Measurements from ENCODE around the gene RFLNA. TPM values are rescaled to one million over a fixed set of nuclear protein-coding genes. Genes with fewer than 3 reads are reported as not detected.

RFLNA gene
- total RNA-seq, 4 donors from 2014 or later = 0.34 to 0.49 TPM; not detected in 2

- TF ChIP-seq CTCF (IDR thresholded peaks at IDR 0.05; ENCODE audit: low read depth) = no peak
Observed at GRCh38 chr12:124347805-124348658, 53.1 kb downstream of the RFLNA start.

- no peak for TF ChIP-seq CTCF (IDR thresholded peaks at IDR 0.05; ENCODE audit: low read depth)
Observed at GRCh38 chr12:124348659-124349380, 53.9 kb downstream of the RFLNA start.

GRCh38 chr12:124350491-124350890 is 55.6 kb downstream of the RFLNA start:
- no peak for TF ChIP-seq CTCF (IDR thresholded peaks at IDR 0.05; ENCODE audit: low read depth)

GRCh38 chr12:124351422-124351821 is 56.5 kb downstream of the RFLNA start:
- no peak for TF ChIP-seq CTCF (IDR thresholded peaks at IDR 0.05; ENCODE audit: low read depth)

GRCh38 chr12:124352257-124352656 is 57.4 kb downstream of the RFLNA start:
- no peak for TF ChIP-seq CTCF (IDR thresholded peaks at IDR 0.05; ENCODE audit: low read depth)

GRCh38 chr12:124352839-124353238 is 57.9 kb downstream of the RFLNA start:
- TF ChIP-seq CTCF (IDR thresholded peaks at IDR 0.05; ENCODE audit: low read depth) = no peak

GRCh38 chr12:124354400-124354799 is 59.5 kb downstream of the RFLNA start:
- TF ChIP-seq CTCF (IDR thresholded peaks at IDR 0.05; ENCODE audit: low read depth) = no peak

Measured in subcutaneous adipose tissue (tissue), 4 donors.